Effector CD8-positive, alpha-beta T cell (primary cell): ENCODE measurements around the gene GLYATL1B.
A peak's percentile ranks its signal among the peaks of the same experiment; 100 is the strongest.
"Not testable (repeated sequence)": the region's sequence is repeated elsewhere in the genome, so short reads cannot be mapped to it uniquely, and the experiment has no call there.

Source experiments
- DNase-seq: peaks from one replicate; lab custom pipeline; 2025; lab: John Stamatoyannopoulos, UW

The GLYATL1B gene

DNA sequence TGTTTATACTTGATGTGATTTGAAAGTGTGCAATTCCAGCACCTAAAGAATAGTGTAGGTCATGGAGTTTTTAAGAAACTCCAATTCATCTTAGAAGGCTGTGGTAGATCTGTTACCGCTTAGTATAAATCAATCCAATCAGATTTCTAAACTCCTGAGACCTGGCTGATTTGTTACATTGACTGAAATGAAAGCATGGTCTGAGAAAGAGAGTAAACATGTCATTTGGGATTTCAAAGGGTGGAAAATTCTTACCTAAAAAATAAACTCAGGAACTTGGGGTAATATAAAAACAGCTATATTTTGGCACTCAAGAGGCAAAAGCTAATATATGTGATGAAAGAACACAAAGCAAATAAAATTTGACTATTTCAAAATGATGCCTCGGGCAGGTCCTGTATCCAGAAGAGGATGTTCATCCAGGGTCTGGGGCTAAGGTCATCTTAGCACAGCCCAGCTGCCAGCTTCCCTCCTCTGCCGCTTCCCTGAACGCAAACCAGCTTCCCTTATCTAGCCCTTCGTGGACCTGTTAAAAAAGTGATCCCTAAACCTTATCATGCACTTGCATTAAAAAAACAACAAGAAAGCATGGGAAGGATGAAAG, 10.0 kb downstream of the GLYATL1B start:
- not testable (repeated sequence) for DNase-seq

DNA sequence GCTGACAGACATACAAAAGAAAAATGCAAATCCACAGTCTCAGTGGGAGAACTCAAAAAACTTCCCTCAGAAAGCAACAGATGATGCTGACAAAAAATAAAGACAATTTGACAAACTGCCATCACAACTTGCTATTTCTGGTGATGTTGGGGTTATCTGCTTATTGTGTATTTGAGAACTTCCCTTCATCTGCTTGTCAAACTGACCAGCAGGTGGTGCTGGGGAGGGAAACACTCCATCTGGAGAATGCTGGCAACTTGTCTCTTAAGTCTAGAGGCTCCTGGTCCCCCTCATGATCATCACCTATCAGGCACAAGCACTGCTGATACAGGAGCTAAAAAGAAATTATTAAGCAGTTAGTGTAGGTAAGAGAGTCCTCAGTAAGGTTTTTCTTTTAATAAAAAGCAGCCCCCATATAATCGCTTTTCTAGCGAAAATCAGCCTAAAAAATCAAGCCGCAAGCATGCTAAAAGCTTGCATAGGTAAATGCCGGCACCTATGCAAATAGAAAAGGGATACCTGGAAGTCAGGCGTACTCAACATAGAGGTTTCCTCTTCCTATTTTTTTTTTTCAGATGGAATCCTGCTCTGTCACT, 11.1 kb downstream of the GLYATL1B start:
- DNase-seq = peak; percentile 52

DNA sequence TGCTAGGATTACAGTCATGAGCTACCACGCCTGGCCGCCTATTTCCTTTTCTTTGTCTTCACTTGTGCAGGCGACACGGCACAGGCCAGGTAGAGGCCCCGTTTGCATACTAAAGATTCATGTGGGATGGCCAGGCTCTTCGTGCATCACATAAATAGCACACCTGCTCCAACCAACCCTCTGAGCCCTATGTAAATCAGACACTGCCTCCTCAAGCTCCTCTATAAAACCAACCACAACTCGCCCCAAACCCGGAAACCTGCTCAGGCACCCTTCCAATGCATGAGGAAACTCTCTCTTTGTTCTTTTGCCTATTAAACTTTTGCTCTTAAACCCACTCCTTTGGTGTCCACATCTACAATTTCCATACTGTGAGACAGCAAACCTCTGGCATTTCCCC, 11.8 kb downstream of the GLYATL1B start:
- DNase-seq = not testable (repeated sequence)

DNA sequence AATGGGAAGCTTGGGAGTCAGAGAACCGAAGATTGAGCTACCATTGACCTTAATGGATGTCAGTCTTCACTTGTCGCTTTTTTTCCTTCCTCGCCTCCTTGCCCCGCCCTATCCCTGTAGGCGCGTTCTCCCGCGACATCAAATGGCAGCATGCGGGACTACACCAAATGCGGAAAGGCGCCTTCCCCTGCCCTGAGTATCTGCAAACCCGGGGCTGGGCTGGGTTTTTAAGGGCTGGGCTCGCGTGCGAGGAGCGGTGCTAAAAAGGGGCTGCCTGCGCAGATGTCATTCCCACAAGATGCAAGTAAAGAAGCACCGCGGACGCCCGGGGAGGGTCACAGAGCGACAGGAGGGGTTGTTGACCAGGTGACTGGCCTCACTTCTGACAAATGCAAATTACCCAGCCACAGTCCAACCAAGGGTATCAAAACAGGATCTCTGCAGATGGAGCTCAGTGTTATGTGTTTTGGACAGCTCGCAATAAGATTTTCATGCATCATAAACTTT, 16.2 kb downstream of the GLYATL1B start:
- DNase-seq = no peak

DNA sequence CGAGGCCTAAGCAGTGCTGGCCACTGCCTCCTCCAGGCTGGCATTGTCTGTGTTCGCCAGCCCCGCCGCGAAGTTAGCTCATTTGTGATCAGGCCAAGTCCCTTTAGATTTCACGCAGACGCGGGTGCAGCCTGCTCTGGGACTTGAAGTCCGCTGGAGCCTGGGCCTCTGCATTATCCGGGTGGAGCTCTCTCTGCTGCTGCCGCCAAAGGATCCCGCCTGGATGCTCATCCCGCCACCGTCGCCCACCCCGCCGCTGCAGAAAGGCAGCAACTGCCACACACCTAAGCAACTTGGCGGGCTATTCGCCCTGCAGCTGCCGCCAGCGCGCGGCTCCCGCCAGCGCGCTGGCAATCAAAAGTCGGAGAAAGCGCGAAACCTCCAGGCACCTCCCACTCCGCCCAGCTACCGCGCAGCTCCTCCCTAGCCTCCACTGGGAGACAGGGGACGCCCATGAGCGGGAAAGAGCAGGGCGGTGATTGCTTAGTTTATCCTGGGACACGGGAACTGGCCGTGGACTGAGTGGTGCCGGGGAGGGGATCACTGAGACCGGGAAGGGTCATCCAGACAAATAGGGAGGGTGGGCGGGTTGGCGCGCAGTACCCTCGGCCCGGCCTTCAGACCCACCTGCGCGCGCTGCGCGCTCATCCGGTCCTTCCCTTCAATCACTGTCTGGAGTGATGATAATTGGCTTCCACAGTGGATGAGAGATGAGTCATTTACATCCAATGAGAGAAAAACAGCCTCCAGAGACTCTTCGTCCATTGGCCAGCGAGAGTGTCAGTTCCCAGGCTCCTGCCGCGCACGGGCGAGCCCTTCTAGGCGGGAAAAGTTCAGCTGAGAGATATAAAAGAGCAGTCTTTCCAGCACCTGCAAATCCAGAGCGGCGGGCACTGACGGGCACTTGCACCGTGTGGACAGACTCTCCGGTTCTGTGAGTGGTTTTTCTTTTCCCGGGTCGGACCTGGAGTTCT, 20.5 kb downstream of the GLYATL1B start, which contains the start of gene FAM111B:
TSS of gene FAM111B (plus strand) at position 875 of the 974 bp plus-strand sequence. CDS start 2,389 bp downstream, outside the sequence.
- no peak for DNase-seq

DNA sequence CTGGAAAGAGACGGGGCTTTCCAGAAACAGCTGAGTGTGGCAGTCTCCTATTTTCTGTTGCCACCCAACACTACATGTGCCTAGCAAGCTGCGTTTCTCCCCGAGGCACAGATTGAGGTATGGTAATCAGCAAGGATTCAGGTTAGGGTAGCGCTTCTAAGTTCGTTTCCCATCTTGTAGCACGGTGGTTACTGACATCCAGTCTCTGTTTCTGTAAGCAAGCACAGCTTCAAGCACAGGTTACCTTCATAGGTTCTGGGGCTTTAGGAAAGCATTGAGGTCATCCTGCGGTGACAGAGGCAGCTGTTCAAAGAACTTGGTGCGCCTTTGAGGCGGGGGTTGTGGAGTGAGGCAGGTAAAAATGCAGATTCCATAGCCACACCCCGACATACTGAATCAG, 21.6 kb downstream of the GLYATL1B start:
- not testable (repeated sequence) for DNase-seq

DNA sequence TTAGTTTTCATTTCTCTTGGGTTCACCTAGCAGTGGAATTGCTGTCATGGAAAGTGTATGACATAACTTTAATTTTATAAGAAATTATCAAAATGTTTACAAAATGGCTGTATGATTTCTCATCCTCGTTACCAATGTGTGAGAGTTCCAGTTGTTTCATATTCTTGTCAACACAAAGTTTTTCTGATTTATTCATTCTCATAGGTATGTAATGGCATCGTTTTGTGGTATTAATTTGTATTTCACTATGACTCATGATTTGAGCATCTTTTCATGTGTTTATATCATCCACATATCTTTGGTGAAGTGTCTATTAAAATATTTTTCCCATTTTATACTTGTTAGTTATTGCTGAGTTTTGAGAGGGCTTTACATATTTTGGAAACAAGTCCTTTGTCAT, 26.4 kb downstream of the GLYATL1B start:
- DNase-seq = no peak

DNA sequence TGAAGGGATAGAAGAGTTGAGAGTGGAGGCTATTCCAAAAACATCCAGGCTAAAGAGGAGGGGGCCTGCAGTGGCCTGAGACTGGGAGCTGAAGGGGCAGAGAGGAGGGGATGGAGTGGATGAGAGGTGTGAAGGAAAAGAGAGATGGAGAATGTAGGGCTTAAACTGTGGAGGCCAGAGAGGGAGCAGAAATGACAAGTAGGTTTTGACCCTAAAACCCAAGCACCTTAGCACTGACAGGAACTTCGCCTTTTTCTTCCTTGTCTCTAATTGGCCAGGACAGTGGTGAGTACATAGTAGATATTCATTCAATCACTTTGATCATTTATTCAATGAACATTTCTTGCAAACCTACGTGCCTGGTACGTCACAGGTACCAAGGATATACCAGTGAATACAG, 28.2 kb downstream of the GLYATL1B start:
- no peak for DNase-seq

DNA sequence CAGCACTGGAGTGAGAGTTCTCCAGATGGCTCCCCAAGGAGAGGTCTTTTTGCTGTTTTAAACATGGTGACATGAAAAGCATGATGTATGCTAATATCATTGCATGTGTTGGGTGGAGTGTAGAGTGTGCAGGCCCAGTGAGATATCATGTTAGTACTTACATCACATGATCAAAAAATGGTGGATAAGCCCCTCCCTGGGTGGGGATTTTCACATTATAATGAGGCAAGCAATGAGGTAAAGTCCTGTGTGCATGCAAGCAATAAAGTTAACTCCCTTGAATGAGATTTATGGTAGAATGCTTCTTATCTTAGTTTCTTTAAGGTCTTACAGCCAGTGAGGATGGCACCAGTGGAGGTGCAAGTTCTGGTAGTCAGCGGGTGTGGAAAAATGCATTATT, 29.4 kb downstream of the GLYATL1B start:
- DNase-seq = no peak

DNA sequence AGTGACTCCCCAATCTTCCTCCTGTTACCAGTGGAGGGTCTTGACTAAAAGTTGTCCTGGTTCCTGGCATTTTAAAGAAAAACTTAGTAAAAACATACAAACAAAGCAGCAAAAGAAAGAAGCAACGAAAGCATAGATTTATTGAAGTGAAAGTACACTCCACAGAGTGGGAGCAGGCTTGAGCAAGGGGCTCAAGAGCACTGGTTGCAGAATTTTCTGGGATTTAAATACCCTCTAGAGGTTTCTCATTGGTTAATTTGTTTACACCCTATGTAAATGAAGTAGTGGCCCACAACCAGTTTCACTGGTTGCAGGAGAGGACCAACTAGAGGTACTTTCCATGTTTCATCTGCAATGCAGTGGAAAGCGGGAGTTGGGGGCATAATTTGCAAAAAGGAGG, 31.7 kb downstream of the GLYATL1B start:
- DNase-seq = no peak

DNA sequence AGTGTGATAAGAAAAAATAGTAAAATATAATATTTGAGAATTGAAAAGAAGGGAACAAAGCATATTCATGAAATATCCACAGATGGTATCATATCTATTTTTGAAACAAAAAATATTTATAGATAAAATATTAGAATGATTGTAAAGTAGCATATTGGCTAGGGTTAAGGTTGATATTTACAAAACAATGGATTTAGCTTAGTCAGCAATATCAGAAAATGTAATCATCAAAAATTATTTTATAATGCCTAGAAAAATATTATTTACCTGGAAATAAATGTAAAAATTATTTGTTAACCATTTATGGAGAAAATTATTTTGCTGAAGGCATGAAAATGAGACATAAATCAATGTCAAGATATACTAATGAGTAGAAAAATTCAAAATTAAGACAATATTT, 33.7 kb downstream of the GLYATL1B start:
- DNase-seq = no peak

DNA sequence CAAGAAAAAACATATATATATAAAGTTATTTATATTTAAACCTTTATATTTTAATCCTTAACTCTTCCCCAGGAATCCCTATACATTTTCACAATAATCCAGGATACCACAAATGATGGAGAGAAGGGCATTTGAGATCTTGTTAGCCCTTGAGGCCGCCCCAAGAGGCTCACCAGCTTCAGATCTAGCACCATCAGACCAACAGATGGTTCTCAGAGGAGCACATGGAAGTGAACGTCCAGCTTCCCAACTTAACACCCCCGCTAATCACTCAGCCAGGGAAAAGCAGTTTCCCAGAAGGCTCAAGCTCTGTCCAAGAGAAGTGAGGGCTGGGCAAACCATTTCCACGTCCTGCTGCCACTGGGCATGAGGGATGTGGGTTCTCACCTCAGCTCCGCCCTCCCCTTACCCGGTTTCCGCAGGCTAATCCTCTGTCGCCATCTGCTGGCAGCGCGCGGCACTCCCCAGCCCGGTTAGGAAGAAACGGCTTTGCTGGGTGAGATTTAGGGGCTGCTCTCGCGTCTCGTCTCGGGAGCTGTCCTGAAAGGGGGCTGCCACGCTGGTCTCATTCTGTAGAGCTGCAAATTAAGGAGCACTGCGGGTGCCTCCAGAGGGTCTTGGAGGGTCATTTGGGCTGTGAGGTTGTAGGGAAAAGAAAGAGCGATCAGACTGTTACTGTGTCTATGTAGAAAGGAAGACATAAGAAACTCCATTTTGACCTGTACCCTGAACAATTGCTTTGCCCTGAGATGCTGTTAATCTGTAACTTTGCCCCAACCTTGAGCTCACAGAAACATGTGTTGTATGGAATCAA, 49.7 kb downstream of the GLYATL1B start:
- peak; percentile 75 for DNase-seq

DNA sequence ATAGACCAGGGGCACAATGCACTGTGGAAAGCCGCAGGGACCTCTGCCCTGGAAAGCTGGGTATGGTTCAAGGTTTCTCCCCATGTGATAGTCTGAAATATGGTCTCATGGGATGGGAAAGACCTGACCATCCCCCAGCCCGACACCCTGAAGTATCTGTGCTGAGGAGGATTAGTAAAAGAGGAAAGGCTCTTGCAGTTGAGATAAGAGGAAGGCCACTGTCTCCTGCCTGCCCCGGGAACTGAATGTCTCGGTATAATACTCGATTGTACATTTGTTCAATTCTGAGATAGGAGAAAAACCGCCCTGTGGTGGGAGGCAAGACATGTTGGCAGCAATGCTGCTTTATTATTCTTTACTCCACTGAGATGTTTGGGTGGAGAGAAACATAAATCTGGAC, 50.4 kb downstream of the GLYATL1B start:
- not testable (repeated sequence) for DNase-seq

DNA sequence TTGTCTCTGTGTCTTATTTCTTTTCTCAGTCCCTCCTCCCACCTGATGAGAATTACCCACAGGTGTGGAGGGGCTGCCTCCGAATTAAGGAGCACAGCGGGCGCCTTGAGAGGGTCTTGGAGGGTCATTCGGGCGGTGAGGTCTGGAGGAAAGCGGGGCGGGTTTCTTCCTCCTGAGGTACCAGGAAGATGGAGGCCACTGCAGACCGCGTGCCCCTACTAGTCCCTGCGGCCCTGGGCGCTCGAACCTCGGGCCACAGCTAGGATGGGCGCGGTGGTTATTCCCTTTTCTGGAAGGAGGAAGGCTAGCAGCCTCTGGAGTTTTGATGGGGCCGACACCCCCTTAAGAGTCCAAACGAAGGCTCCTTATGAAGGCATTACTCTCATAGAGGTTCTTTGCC, 51.1 kb downstream of the GLYATL1B start:
- DNase-seq = no peak

DNA sequence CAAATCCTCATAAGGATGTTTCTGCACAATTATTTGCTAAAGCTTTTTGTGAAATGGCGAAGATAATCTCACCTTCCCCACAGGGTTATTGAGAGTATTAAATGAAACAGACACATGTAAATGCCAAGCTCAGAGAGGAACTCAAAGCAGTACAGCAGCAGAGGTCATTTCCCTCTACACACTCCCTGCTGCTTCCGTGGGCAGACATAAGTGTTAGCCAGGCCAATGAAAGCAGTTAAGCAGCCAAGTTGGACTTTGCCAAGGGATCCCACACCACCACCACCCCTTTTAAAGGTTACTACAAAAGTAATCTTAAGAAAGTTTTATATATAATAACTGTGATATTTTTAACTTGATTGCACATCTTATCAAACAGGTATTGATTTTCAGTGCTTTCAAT, 52.5 kb downstream of the GLYATL1B start:
- DNase-seq = no peak

DNA sequence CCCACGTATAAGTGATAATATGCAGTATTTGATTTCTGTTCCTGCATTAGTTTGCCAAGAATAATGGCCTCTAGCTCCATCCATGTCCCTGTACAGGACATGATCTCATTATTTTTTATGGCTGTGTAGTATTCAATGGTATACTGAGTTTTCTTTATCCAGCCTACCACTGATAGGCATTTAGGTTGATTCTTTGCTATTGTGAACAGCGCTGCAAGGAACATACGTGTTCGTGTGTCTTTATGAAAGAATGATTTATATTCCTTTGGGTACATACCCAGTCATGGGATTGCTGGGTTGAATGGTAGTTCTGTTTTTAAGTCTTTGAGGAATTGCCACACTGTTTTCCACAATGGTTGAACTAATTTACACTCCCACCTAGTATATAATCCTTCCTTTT, 55.1 kb downstream of the GLYATL1B start:
- DNase-seq = no peak

DNA sequence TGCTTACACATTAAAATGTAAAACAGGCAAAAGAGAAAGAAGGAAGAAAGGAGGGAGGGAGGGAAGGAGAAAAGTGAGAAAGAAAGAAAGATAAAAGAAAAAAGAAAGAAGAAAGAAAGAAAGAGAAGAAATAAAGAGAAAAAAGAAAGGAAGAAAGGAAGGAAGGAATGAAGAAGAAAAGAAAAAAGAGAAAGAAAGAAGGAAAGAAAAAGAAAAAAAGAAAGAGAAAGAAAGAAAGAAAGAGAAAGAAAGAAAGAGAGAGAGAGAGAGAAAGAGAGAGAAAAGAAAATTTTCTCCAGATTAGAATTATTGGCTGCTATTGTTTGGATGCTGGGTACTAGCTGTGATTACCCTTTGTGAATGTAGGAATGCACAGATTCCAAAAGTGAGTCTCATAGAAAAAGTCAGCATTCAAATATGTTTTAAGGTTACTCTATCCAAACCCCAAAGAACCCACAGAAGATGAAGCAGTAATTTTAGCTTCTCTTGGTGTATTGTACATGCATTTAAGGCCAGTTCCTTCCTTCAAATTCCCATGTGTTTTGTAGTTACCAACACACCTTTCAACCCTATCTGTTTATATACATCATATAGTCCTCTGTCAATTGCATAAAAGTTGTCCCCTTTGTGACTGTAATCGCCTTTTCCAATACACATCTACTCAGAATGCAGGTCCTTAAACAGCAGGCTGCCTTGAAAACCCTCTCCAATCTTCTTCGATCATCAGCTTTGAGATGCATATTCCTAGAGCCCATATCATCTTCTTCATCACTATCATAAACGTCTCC, 55.8 kb downstream of the GLYATL1B start:
- no peak for DNase-seq

DNA sequence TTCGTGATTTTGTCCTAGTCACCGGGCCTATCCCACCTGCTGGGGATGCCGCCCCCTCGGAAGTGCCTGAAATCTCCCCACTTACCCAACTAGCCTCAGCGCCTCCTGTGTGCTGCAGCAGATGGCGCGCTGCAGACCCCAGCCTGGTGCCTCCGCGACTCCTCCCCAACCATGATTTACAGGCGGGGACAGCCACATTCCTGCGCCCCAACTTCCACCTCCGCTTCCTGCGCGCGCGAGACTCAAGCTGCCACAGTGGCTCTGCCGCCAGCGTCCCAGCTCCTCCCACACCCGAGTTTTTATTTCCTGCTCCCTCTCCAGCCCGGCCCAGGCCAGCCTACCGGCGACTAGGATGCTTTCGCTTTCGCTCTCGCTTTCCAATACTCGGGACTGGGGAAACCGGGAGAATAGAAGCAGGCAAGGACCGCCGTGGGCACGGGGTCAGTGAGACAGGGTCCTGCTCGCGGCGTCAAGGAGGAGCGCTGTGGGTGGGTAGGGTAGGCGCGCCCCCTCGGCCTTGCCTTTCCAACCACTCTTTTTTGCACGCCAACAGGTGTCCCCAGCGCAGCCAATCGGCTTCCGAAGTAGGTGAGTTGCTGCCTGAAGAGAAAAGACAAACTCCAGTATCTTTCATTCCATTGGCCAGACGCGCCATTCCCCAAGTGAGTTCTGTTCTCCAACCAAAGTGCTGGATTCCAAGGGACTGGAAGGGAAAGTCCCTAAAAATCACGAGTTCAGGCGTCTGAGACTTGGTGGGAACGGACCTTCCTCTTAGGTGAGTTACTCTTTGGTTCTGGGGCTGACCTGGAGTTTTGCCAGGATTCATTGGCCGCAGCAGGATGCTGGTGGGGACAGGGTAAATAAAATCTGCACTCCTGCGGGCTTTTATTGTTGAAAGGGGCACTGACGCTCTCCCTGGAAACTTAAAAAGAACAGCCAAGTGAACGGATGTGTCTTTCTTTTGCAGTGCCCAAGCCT, 56.7 kb downstream of the GLYATL1B start, which contains the start of gene FAM111A:
TSS of gene FAM111A (plus strand) at position 327 of the 978 bp plus-strand sequence. CDS start 6,017 bp downstream, outside the sequence.
- peak; percentile 78 for DNase-seq

DNA sequence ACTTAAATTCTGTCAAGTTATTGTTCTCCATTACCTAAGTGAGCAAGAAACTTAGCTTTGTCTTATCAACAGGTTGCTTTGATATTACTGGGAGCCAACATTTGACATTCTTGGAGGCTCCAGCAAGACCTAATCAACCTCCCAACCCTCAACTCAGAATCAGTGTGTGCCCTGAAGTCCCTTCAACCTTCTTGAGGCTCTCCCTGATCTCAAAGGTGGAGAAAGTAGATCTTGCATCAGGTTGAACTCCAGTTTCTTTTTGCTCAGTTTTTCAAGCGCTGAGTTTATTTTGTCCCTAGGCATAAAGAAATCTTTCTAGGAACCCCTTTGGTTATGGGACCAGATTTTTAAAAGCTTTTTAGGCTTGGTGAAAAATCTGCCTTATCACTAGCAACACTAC, 58.0 kb downstream of the GLYATL1B start:
- DNase-seq = no peak
